Glomerular endothelial cell (primary cell): Measurements from ENCODE around the gene SULT4A1. TPM values are rescaled to one million over a fixed set of nuclear protein-coding genes. Genes with fewer than 3 reads are reported as not detected.

Experiments used
- DNase-seq: peaks from one replicate; pipeline ENCODE4 v3.0.0-alpha.2; 2011; ENCODE audit warnings: low read depth, low spot score; ENCODE audit errors: extremely low read depth
- total RNA-seq: library from RNA; depleted of rRNA; stranded (reverse); fragments of >200 nt; gene quantifications from 2 replicates; pipeline ENCODE4 v1.2.3, GENCODE V29; 2015

SULT4A1 gene
- total RNA-seq, 1 donor from 2014 or later, result 1.5 TPM

- no peak for DNase-seq
Observed at GRCh38 chr22:43845981-43846380, 16.3 kb downstream of the SULT4A1 start.

GRCh38 chr22:43844560-43845545 lies 17.5 kb downstream of the SULT4A1 start:
- no peak for DNase-seq

- DNase-seq, result no peak
Observed at GRCh38 chr22:43843783-43844530, 18.4 kb downstream of the SULT4A1 start.

GRCh38 chr22:43841742-43842141 lies 20.6 kb downstream of the SULT4A1 start:
- no peak for DNase-seq

GRCh38 chr22:43840851-43841250 lies 21.5 kb downstream of the SULT4A1 start:
- no peak for DNase-seq

GRCh38 chr22:43840431-43840830 lies 21.9 kb downstream of the SULT4A1 start:
- DNase-seq, result no peak

GRCh38 chr22:43839781-43840180 lies 22.5 kb downstream of the SULT4A1 start:
- DNase-seq, result no peak

GRCh38 chr22:43838571-43839307 lies 23.6 kb downstream of the SULT4A1 start:
- no peak for DNase-seq

GRCh38 chr22:43838161-43838560 lies 24.2 kb downstream of the SULT4A1 start:
- DNase-seq, result no peak

GRCh38 chr22:43837666-43838065 lies 24.6 kb downstream of the SULT4A1 start:
- no peak for DNase-seq

- no peak for DNase-seq
Observed at GRCh38 chr22:43835736-43836135, 26.6 kb downstream of the SULT4A1 start.

- no peak for DNase-seq
Observed at GRCh38 chr22:43835166-43835565, 27.1 kb downstream of the SULT4A1 start.

- no peak for DNase-seq
Observed at GRCh38 chr22:43833286-43834240, 28.8 kb downstream of the SULT4A1 start.

GRCh38 chr22:43832393-43833265 lies 29.7 kb downstream of the SULT4A1 start:
- DNase-seq, result no peak

GRCh38 chr22:43831561-43832392 lies 30.5 kb downstream of the SULT4A1 start:
- DNase-seq, result no peak

- no peak for DNase-seq
Observed at GRCh38 chr22:43830931-43831560, 31.3 kb downstream of the SULT4A1 start.
